HL-60 (cell line): ENCODE data around the gene HMCN1.

Experiments
- CTCF ChIP-seq: IDR thresholded peaks from one replicate; pipeline ENCODE4 v1.5.1; 2011; ENCODE audit warnings: low read length, control low read depth, inconsistent platforms; ENCODE audit not compliant: insufficient read depth
- GABPA ChIP-seq: IDR thresholded peaks from 2 replicates; pipeline ENCODE4 v1.6.1; 2012; ENCODE audit warnings: low read depth
- POLR2AphosphoS5 ChIP-seq: IDR thresholded peaks from 2 replicates; pipeline ENCODE4 v1.6.1; 2012; ENCODE audit warnings: low read depth
- REST ChIP-seq: IDR thresholded peaks from 2 replicates; pipeline ENCODE4 v1.6.1; 2012; ENCODE audit warnings: low read depth; ENCODE audit not compliant: insufficient replicate concordance
- SPI1 ChIP-seq: IDR thresholded peaks from 2 replicates; pipeline ENCODE4 v1.6.1; 2012; ENCODE audit warnings: low read depth, mild to moderate bottlenecking, borderline replicate concordance

GRCh38 chr1:186016856-186017255, 282.7 kb downstream of the HMCN1 start:
- TF ChIP-seq CTCF (no peak), REST (no peak), POLR2AphosphoS5 (no peak), GABPA (no peak), SPI1 (no peak)
